K562 (cell line): Measurements from ENCODE around the gene TBL2. TPM values are rescaled to one million over a fixed set of nuclear protein-coding genes. Genes with fewer than 3 reads are reported as not detected.

Experiments used
- ATAC-seq: fragments of 200-7000 bp; cut with Tn5 transposase; 3 replicates; pipeline ENCODE4 v1.9.1; 2020; ENCODE audit warnings: moderate library complexity
- BruUV-seq: library from RNA; stranded (reverse); fragments of 400-500 nt; replicated peaks from 2 replicates; lab custom pipeline; 2021; lab: Mats Ljungman, UMichigan
- CTCF ChIA-PET: fragments of 300-600 bp; formaldehyde crosslinking; extraction: SDS; loops from one replicate; lab custom pipeline; 2021; ENCODE audit warnings: low intra/inter-chr PET ratio; lab: Yijun Ruan, JAX
- POLR2A ChIA-PET: fragments of 300-600, 350-650 bp; sonication (Branson Sonifier 250); formaldehyde crosslinking; extraction: SDS; loops from one replicate; lab custom pipeline; 2021; ENCODE audit warnings: antibody characterized with exemption, inconsistent platforms; lab: Yijun Ruan, JAX
- DNase-seq, 4 experiments: peaks; one replicate each; pipeline versions ENCODE4 v3.0.0 to v3.0.0-alpha.2; 2011 to 2018; ENCODE audit warnings: low spot score in 3 of 4, mixed read lengths in 3 of 4; ENCODE audit errors: extremely low read depth in 1 of 4
- FAIRE-seq: peaks from 2 replicates; lab custom pipeline; 2011; peaks lifted over from hg19 to GRCh38; lab: Jason Lieb, UNC
- H2AFZ ChIP-seq: 2 replicates; pipeline ENCODE4 v1.6.0; 2011; ENCODE audit warnings: low read depth, low read length, control low read depth, inconsistent platforms
- H3K27ac ChIP-seq: fragments of 200-600 bp; 3 replicates; pipeline ENCODE4 v1.8.0; 2011; ENCODE audit warnings: low read depth, mild to moderate bottlenecking, control low read depth, inconsistent platforms, low read length, moderate library complexity, mixed read lengths; ENCODE audit errors: extremely low read depth
- H3K27me3 ChIP-seq, 2 experiments: fragments of 300-600 bp in 1 of 2; 2 replicates in 1 of 2; 3 replicates in 1 of 2; pipeline versions ENCODE4 v1.6.0 to v1.8.0; 2011; ENCODE audit warnings: inconsistent platforms in 2 of 2, low read length in 2 of 2, mild to moderate bottlenecking in 1 of 2, mixed read lengths in 1 of 2, moderate library complexity in 1 of 2; ENCODE audit not compliant: control insufficient read depth in 2 of 2, insufficient read depth in 2 of 2
- H3K36me3 ChIP-seq: fragments of 300-600 bp; 3 replicates; pipeline ENCODE4 v1.8.0; 2011; ENCODE audit warnings: mild to moderate bottlenecking, low read length, inconsistent platforms; ENCODE audit not compliant: control insufficient read depth, insufficient read depth
- H3K4me1 ChIP-seq, 2 experiments: fragments of 200-600 bp in 1 of 2; replicated peaks in 1 of 2; 2 replicates in 1 of 2; 3 replicates in 1 of 2; pipeline versions ENCODE4 v1.5.1 to v1.8.0; 2011; ENCODE audit warnings: inconsistent platforms in 2 of 2, low read length in 2 of 2, mild to moderate bottlenecking in 1 of 2, mixed read lengths in 1 of 2, moderate library complexity in 1 of 2; ENCODE audit not compliant: control insufficient read depth in 2 of 2, insufficient read depth in 2 of 2
- H3K4me2 ChIP-seq: 2 replicates; pipeline ENCODE4 v1.6.1; 2011; ENCODE audit warnings: low read length, control low read depth, inconsistent platforms, mixed read lengths; ENCODE audit not compliant: insufficient read depth
- H3K4me3 ChIP-seq: fragments of 200-600 bp; sonication (generic), shearing (Covaris generic); 2 replicates; pipeline ENCODE4 v1.5.1; 2016; ENCODE audit warnings: control low read depth, inconsistent platforms
- H3K79me2 ChIP-seq: fragments of 200-600 bp; 3 replicates; pipeline ENCODE4 v1.8.0; 2011; ENCODE audit warnings: low read length, inconsistent platforms; ENCODE audit not compliant: control insufficient read depth, insufficient read depth
- H3K9ac ChIP-seq, 2 experiments: 2 replicates each; pipeline versions ENCODE4 v1.6.0 to v1.6.1; 2011; ENCODE audit warnings: low read depth in 2 of 2, low read length in 2 of 2, control low read depth in 1 of 2, inconsistent platforms in 1 of 2, mild to moderate bottlenecking in 1 of 2, mixed read lengths in 1 of 2; ENCODE audit not compliant: insufficient read depth in 1 of 2
- H3K9me1 ChIP-seq: one replicate; pipeline ENCODE4 v1.6.0; 2011; ENCODE audit warnings: inconsistent platforms, mild to moderate bottlenecking, low read length, moderate library complexity; ENCODE audit not compliant: control insufficient read depth, insufficient read depth
- H3K9me3 ChIP-seq: replicated peaks from 2 replicates; pipeline ENCODE4 v1.5.1; 2011; ENCODE audit warnings: low read depth, low read length, inconsistent platforms; ENCODE audit not compliant: control insufficient read depth, insufficient read depth
- H4K20me1 ChIP-seq: replicated peaks from 2 replicates; pipeline ENCODE4 v1.6.1; 2011; ENCODE audit warnings: low read length, inconsistent platforms, mixed read lengths; ENCODE audit not compliant: control insufficient read depth, insufficient read depth
- E2F6 ChIP-seq, 2 experiments: IDR thresholded peaks; 2 replicates each; pipeline ENCODE4 v1.6.1; 2011; ENCODE audit warnings: borderline replicate concordance in 1 of 2, control low read depth in 1 of 2, low read depth in 1 of 2, low read length in 1 of 2, mild to moderate bottlenecking in 1 of 2, mixed read lengths in 1 of 2, moderate library complexity in 1 of 2; ENCODE audit not compliant: insufficient read depth in 1 of 2, insufficient read length in 1 of 2, poor library complexity in 1 of 2, severe bottlenecking in 1 of 2; ENCODE audit errors: extremely low read depth in 1 of 2
- EGR1 ChIP-seq: fragments of 450-650 bp; conservative IDR thresholded peaks from 2 replicates; pipeline ENCODE4 v1.6.1; 2017; ENCODE audit warnings: mild to moderate bottlenecking
- LCOR ChIP-seq: sonication (generic); formaldehyde crosslinking; IDR thresholded peaks from 2 replicates; pipeline ENCODE4 v1.8.0; 2022; ENCODE audit warnings: mild to moderate bottlenecking, missing genetic modification reagents
- NFE2 ChIP-seq: IDR thresholded peaks from 2 replicates; pipeline ENCODE4 v1.6.1; 2014; ENCODE audit warnings: antibody characterized with exemption, low read depth
- SMARCB1 ChIP-seq: IDR thresholded peaks from 2 replicates; pipeline ENCODE4 v1.6.1; 2011; ENCODE audit warnings: improper control_type of control experiment, low read depth; ENCODE audit not compliant: insufficient read length
- ZNF76 ChIP-seq: fragments of 250-450 bp; sonication (Bioruptor Pico); IDR thresholded peaks from 2 replicates; pipeline ENCODE4 v1.4.0; 2020; ENCODE audit warnings: mild to moderate bottlenecking, moderate library complexity, borderline replicate concordance
- WGBS: fragments of 100-300 bp; shearing (Covaris generic); methylation state at CpG from one replicate; pipeline ENCODE4 v1.1.6; 2016; ENCODE audit warnings: low coverage, mixed read lengths; ENCODE audit not compliant: insufficient coverage; ENCODE audit errors: missing lambda C conversion rate; 5-methylcytosine and 5-hydroxymethylcytosine counted together
- in situ Hi-C: fragments of 300-500 bp; cut with MboI; formaldehyde crosslinking; loops from 4 replicates; pipeline ENCODE4 v1.15.0; 2018; ENCODE audit warnings: inconsistent platforms, mixed read lengths
- intact Hi-C: fragments of 100-400 bp; cut with micrococcal nuclease; formaldehyde crosslinking; loops from 2 replicates; pipeline ENCODE4 v1.14.2; 2022
- polyA plus RNA-seq, 8 experiments: library from polyadenylated mRNA; depleted of rRNA in 4 of 8; stranded (reverse) in 5 of 8; unstranded in 3 of 8; fragments of >200 nt; fragmentation: Nextera tagmentation in 2 of 8; fragmentation: Illumina TruSeq in 1 of 8; extraction: Ambion mirVana in 2 of 8; extraction: Trizol in 1 of 8; gene quantifications; 2 replicates each; pipeline versions ENCODE4 v1.2.1 to v1.2.3, GENCODE V29; 2011 to 2014; ENCODE audit warnings: inconsistent platforms in 1 of 8, missing spikeins in 1 of 8
- total RNA-seq, 7 experiments: library from RNA; depleted of rRNA in 6 of 7; stranded (reverse); fragments of >200 nt in 6 of 7; fragmentation: Illumina TruSeq in 2 of 7; extraction: Trizol in 2 of 7; gene quantifications; 2 replicates each; pipeline versions ENCODE4 v1.2.1 to v1.2.3, GENCODE V29; 2011 to 2021; ENCODE audit warnings: low replicate concordance in 1 of 7
- TF ChIP-seq, protein P1 (sequence below): IDR thresholded peaks from 2 replicates; pipeline ENCODE4 v1.6.1; 2012; ENCODE audit warnings: low read depth, low read length, improper control_type of control experiment, borderline replicate concordance

TBL2 gene
- total and polyA plus RNA-seq, 9 of the 15 experiments (the other 6 are each of a cell fraction or from before 2014, with no cell fraction given), result 2.5 to 123 (median 49.2) TPM

- TF ChIP-seq SMARCB1, result no peak
- no peak for TF ChIP-seq LCOR
- TF ChIP-seq EGR1, result peak; percentile 27; the same call in 1 of the 2 replicates
- TF ChIP-seq ZNF76 (CRISPR knock-in tag), result no peak
- TF ChIP-seq, protein P1, sequence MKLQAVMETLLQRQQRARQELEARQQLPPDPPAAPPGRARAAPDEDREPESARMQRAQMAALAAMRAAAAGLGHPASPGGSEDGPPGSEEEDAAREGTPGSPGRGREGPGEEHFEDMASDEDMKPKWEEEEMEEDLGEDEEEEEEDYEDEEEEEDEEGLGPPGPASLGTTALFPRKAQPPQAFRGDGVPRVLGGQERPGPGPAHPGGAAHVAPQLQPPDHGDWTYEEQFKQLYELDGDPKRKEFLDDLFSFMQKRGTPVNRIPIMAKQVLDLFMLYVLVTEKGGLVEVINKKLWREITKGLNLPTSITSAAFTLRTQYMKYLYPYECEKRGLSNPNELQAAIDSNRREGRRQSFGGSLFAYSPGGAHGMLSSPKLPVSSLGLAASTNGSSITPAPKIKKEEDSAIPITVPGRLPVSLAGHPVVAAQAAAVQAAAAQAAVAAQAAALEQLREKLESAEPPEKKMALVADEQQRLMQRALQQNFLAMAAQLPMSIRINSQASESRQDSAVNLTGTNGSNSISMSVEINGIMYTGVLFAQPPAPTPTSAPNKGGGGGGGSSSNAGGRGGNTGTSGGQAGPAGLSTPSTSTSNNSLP, result no peak
- peak; percentile 34; the same call in 1 of the 2 replicates for TF ChIP-seq NFE2
- no peak for TF ChIP-seq E2F6 (IDR thresholded peaks at IDR 0.05; ENCODE audit: borderline replicate concordance in 1 of 2, extremely low read depth in 1 of 2, insufficient read depth in 1 of 2, insufficient read length in 1 of 2, low read depth in 1 of 2, low read length in 1 of 2, poor library complexity in 1 of 2, severe bottlenecking in 1 of 2)
- TF ChIP-seq, all 486 proteins: peak for 2
- 52% methylated on average over 9 of the region's 9 CpGs for WGBS
- Histone ChIP-seq H3K27ac (no peak overlapping the region), H3K36me3 (peaks cover 36% of the 10 kb centered on the region; the same call in 2 of the 3 replicates), H2AFZ (no peak overlapping the region), H3K4me1 (peaks cover 0 to 6% of the 10 kb centered on the region in 2 experiments; a peak in 2 of 5 replicates), H3K79me2 (no peaks in the 10 kb centered on the region), H3K9me3 (no peaks in the 10 kb centered on the region), H3K4me3 (no peak overlapping the region), H3K27me3 (no peaks in the 10 kb centered on the region), H4K20me1 (no peaks in the 10 kb centered on the region; the same call in 1 of the 2 replicates), H3K9ac (0 out of 4 replicates have a peak overlapping the region, but pooled peaks of 1 of the 2 experiments have one; percentile 73), H3K9me1 (no peaks in the 10 kb centered on the region), H3K4me2 (no peak overlapping the region)
- ChIA-PET CTCF (no interaction called here), POLR2A (interaction anchor here (0.6 to 1.0 kb wide), 3 partner anchors 8 to 17 kb away, joined by 3 to 4 read pairs (median 4); partner anchors contain the start of gene BAZ1B)
- BruUV-seq, result no TSS peak
- peak; percentile 78 for FAIRE-seq
- DNase-seq, result peak in 1 of 4 experiments; percentile 32
- intact Hi-C loops (no loop called here), in situ Hi-C loops (no loop called here)
- ATAC-seq, result peak; percentile 45; the same call in 1 of the 3 replicates
Measured at GRCh38 chr7:73533742-73534141, 44.6 kb downstream of the TBL2 start.
